ENCODE measurements around the gene PFDN1.

PFDN1 gene

DNA sequence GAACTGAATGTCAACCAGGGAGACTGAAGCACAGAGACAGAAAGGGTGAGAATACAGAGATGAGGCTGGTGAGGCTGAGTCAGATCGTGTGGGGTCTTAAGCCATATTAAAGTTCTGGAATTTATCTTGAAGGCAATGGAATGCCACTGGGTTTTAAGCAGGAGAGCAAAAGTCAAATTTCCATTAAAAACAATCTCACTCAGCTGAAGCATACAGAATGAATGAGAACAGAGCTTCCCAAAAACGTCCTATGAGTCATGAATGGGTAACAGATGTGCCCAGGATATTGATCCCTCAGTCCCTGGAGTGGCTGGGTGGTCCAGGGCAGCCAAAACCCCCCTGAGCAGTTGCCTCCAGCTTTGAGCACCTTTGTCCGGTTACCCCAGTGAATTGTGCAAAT, 44.9 kb downstream of the PFDN1 start:
- no peak for DNase-seq

GRCh38 chr5:140256726-140257125, 46.2 kb downstream of the PFDN1 start:
- DNase-seq, result no peak

DNA sequence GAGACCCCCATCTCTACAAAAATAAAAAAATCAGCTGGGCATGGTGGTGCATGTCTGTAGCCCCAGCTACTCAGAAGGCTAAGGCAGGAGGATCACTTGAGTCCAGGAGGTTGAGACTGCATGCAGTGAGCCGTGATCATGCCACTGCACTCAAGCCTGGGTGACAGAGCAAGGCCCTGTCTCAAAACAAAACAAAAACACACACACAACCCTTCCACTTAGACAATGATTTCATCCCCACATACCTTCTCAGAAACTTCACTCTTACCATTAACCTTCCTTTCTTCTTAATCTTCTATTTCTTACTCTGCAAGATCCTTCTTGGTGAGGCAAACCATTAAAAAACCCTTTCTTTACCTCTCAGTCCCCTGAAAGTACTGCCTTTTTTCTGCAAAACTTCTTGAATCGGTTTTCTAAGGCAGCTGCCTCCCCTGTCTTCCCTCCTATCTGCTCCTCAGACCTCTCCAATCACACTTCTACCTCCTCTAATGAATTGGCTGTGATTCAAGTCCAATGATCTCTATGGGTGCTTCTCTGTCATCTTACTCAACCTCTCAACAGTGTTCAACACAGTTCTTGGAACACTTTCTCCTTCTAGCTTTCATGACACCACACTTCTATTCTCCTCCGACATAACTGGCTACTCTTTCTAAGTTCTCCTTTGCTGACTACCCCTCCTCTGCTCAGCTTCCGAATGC, 47.3 kb downstream of the PFDN1 start:
- DNase-seq, result no peak

DNA sequence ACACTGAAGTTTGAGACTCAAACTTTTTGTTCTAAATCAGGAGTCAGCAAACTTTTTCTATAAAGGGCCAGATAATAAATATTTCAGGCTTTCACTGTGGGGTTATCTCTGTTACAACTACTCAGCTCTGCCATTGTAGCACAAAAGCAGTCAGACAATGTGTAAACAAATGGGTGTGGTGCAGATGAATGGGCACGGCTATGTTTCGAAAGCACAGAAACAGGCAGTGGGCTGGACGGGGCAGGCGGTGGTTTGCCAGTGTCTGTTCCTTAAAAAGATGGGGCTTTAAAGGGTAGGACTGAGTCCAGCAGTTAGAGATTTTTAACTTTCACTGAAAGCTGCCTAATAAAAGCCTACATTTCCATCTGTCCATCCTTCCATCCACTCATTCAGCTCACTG, 48.9 kb downstream of the PFDN1 start:
- DNase-seq, result no peak

- DNase-seq, result no peak
Measured at GRCh38 chr5:140252470-140253126, 50.3 kb downstream of the PFDN1 start.

DNA sequence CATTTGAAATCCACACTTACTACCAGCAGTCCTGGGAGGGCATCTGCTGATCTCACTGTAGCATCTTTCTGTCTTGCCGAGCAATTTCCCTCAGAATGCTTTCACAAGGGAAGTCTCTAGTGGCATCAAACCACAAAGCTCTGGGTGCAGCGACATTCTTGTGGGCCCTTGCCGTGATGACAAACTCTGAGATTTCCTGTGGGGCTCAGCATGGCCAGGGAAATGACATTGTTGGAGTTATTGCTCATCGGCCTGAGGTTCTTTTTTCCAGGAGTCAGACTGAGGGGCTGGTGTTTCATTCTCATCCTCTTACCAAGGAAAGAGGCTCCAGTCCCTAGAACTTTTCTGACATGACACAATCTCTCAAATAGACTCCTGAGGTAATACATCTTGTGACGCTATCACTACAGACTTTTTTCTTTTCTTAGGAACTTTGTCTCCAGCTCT, 51.4 kb downstream of the PFDN1 start:
- peak; percentile 80 for DNase-seq

- DNase-seq, result no peak
Measured at GRCh38 chr5:140250386-140250785, 52.5 kb downstream of the PFDN1 start.

- no peak for DNase-seq
Measured at GRCh38 chr5:140249536-140249935, 53.4 kb downstream of the PFDN1 start.

- DNase-seq, result no peak
Measured at GRCh38 chr5:140248414-140248813, 54.5 kb downstream of the PFDN1 start.

GRCh38 chr5:140246378-140247122, 56.4 kb downstream of the PFDN1 start:
- DNase-seq, result peak; percentile 72

DNA sequence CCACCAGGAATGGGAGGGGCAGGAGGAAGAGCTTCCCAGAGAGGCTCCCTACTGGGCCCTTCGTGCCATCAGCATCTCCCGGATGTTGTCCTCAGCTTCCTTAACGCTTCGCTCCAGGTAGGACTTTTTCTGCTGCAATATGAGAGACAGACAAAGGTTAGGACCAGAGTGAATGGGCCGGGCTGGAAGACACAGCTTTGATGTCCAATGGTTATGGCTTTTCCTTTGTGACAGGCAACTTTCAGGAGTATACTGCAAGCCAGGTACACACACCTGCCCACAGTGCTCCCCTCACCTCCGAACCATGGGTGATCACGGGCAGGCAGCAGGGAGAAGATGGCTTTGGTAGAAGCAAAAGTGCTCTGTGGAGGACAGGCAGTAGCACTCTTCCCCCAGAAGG, 57.0 kb downstream of the PFDN1 start:
- no peak for DNase-seq

- DNase-seq, result no peak
Measured at GRCh38 chr5:140245341-140245740, 57.6 kb downstream of the PFDN1 start.

- peak; percentile 82 for DNase-seq
Measured at GRCh38 chr5:140244525-140245025, 58.3 kb downstream of the PFDN1 start.

GRCh38 chr5:140243706-140244250, 59.1 kb downstream of the PFDN1 start:
- peak; percentile 35 for DNase-seq

- no peak for DNase-seq
Measured at GRCh38 chr5:140242890-140243585, 59.9 kb downstream of the PFDN1 start.

- no peak for DNase-seq
Measured at GRCh38 chr5:140242099-140242498, 60.8 kb downstream of the PFDN1 start.

GRCh38 chr5:140240987-140241706, 61.8 kb downstream of the PFDN1 start:
- DNase-seq, result peak; percentile 87

GRCh38 chr5:140239939-140240700, 62.8 kb downstream of the PFDN1 start:
- peak; percentile 37 for DNase-seq

GRCh38 chr5:140239461-140239860, 63.4 kb downstream of the PFDN1 start:
- DNase-seq, result no peak

GRCh38 chr5:140238756-140239155, 64.1 kb downstream of the PFDN1 start:
- no peak for DNase-seq

GRCh38 chr5:140236891-140237598, 65.9 kb downstream of the PFDN1 start:
- no peak for DNase-seq

Measured in kidney glomerular epithelial cell (primary cell).